ENCODE results near the gene HEPHL1.

Gene HEPHL1

DNA sequence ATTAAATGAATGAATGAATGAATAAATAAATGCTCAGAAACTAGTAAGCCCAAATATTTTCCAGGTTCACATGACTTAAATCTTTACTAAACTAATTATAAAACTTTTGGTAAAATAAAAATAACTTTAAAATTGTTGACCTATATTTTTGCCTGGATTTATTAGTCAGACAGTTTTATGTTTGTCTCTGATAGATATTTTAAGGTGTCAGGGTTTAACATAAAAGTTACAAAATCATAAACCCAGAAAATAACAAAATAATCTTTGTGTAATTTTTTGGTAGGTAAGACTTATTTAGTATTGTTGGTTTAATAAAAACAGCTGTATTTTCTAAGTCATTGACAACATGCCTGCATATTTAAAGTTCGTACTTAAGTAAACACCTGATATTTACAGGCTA lies 27.4 kb upstream of the HEPHL1 start:
- TF ChIP-seq, protein P1, sequence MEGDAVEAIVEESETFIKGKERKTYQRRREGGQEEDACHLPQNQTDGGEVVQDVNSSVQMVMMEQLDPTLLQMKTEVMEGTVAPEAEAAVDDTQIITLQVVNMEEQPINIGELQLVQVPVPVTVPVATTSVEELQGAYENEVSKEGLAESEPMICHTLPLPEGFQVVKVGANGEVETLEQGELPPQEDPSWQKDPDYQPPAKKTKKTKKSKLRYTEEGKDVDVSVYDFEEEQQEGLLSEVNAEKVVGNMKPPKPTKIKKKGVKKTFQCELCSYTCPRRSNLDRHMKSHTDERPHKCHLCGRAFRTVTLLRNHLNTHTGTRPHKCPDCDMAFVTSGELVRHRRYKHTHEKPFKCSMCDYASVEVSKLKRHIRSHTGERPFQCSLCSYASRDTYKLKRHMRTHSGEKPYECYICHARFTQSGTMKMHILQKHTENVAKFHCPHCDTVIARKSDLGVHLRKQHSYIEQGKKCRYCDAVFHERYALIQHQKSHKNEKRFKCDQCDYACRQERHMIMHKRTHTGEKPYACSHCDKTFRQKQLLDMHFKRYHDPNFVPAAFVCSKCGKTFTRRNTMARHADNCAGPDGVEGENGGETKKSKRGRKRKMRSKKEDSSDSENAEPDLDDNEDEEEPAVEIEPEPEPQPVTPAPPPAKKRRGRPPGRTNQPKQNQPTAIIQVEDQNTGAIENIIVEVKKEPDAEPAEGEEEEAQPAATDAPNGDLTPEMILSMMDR (IDR thresholded peaks at IDR 0.05; ENCODE audit: insufficient read depth, low read length), result no peak
- TF ChIP-seq POLR2AphosphoS5 (IDR thresholded peaks at IDR 0.05; ENCODE audit: low read depth) (no peak), SPI1 (IDR thresholded peaks at IDR 0.05; ENCODE audit: borderline replicate concordance, low read depth) (no peak), GABPA (IDR thresholded peaks at IDR 0.05; ENCODE audit: low read depth) (no peak)
- TF ChIP-seq, protein P2, sequence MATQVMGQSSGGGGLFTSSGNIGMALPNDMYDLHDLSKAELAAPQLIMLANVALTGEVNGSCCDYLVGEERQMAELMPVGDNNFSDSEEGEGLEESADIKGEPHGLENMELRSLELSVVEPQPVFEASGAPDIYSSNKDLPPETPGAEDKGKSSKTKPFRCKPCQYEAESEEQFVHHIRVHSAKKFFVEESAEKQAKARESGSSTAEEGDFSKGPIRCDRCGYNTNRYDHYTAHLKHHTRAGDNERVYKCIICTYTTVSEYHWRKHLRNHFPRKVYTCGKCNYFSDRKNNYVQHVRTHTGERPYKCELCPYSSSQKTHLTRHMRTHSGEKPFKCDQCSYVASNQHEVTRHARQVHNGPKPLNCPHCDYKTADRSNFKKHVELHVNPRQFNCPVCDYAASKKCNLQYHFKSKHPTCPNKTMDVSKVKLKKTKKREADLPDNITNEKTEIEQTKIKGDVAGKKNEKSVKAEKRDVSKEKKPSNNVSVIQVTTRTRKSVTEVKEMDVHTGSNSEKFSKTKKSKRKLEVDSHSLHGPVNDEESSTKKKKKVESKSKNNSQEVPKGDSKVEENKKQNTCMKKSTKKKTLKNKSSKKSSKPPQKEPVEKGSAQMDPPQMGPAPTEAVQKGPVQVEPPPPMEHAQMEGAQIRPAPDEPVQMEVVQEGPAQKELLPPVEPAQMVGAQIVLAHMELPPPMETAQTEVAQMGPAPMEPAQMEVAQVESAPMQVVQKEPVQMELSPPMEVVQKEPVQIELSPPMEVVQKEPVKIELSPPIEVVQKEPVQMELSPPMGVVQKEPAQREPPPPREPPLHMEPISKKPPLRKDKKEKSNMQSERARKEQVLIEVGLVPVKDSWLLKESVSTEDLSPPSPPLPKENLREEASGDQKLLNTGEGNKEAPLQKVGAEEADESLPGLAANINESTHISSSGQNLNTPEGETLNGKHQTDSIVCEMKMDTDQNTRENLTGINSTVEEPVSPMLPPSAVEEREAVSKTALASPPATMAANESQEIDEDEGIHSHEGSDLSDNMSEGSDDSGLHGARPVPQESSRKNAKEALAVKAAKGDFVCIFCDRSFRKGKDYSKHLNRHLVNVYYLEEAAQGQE (IDR thresholded peaks at IDR 0.05; ENCODE audit: insufficient replicate concordance, low read depth), result no peak
- H3K27ac ChIP-seq (replicated peaks), result no peak overlapping the region
- H3K27me3 ChIP-seq (ENCODE audit: insufficient read depth, poor library complexity, severe bottlenecking), result no peaks in the 10 kb centered on the region
- no peak overlapping the region for H3K4me3 ChIP-seq (replicated peaks; ENCODE audit: insufficient read depth, low read length)
- DNase-seq (ENCODE audit: low read depth in 1 of 2, low spot score in 1 of 2), result no peak

DNA sequence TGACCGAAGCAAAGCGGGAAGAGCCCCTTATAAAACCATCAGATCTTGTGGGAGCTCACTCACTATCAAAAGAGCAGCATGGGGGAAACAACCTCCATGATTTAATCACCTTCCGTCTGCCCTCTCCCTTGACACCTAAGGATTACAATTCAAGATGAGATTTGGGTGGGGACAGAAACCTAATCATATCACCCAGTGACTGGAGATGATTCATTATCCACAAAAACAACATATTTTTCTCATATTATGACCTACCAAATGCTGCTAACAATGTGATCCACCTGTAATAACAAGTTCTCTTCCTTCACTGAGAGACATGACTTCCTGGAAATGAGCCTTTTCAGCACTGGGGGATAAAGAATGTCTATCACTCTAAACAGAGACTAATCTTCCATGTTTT lies 23.4 kb upstream of the HEPHL1 start:
- TF ChIP-seq, protein P1 (IDR thresholded peaks at IDR 0.05; ENCODE audit: insufficient read depth, low read length), result no peak
- TF ChIP-seq, protein P2 (IDR thresholded peaks at IDR 0.05; ENCODE audit: insufficient replicate concordance, low read depth), result no peak
- TF ChIP-seq POLR2AphosphoS5 (IDR thresholded peaks at IDR 0.05; ENCODE audit: low read depth) (no peak), SPI1 (IDR thresholded peaks at IDR 0.05; ENCODE audit: borderline replicate concordance, low read depth) (no peak), GABPA (IDR thresholded peaks at IDR 0.05; ENCODE audit: low read depth) (no peak)
- no peak for DNase-seq (ENCODE audit: low read depth in 1 of 2, low spot score in 1 of 2)
- no peak overlapping the region for H3K4me3 ChIP-seq (replicated peaks; ENCODE audit: insufficient read depth, low read length)
- no peak overlapping the region for H3K27ac ChIP-seq (replicated peaks)
- no peaks in the 10 kb centered on the region for H3K27me3 ChIP-seq (ENCODE audit: insufficient read depth, poor library complexity, severe bottlenecking)

DNA sequence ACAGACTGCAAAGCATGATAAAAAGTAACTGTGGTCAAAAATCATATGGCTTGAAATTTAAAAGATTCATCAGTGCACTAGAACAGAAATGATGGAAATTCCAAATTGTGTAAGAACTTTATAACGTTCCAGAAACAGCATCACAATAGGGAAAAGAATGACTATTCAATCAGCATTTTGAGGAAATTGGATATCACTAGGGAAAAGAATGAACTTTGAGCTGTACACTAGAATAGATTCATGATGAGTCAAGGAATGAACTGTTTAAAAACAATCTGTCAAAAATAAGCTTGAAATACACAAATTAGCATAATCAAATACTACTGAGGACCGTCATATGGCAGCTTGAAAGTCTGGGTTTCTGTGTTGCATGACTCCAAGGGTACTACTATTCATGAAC lies 20.5 kb upstream of the HEPHL1 start:
- DNase-seq (ENCODE audit: low read depth in 1 of 2, low spot score in 1 of 2), result no peak
- no peak for TF ChIP-seq POLR2AphosphoS5 (IDR thresholded peaks at IDR 0.05; ENCODE audit: low read depth)
- TF ChIP-seq GABPA (IDR thresholded peaks at IDR 0.05; ENCODE audit: low read depth), result no peak
- no peak for TF ChIP-seq SPI1 (IDR thresholded peaks at IDR 0.05; ENCODE audit: borderline replicate concordance, low read depth)
- H3K4me3 ChIP-seq (replicated peaks; ENCODE audit: insufficient read depth, low read length), result no peak overlapping the region
- H3K27me3 ChIP-seq (ENCODE audit: insufficient read depth, poor library complexity, severe bottlenecking), result no peaks in the 10 kb centered on the region
- no peak overlapping the region for H3K27ac ChIP-seq (replicated peaks)

DNA sequence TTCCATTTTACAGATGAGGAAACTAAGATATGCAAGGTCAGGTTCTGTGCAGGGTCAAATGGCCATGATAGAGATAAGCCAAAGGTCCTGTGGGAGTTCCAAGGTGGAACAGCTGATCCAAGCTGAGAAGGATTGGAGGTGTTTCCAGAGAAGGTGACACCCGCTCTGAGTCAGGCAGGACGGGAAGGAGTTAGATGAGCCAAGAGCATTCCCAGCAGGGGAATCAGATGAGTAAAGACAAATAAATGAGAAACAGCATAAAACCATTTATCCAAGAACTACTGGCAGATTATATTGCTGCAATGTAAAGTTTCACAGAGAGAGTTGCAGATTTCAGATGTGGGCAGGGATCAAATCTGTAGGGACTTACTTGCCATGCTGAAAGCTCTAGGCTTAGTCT lies 18.9 kb upstream of the HEPHL1 start:
- TF ChIP-seq, protein P2 (IDR thresholded peaks at IDR 0.05; ENCODE audit: insufficient replicate concordance, low read depth), result no peak
- TF ChIP-seq, protein P1 (IDR thresholded peaks at IDR 0.05; ENCODE audit: insufficient read depth, low read length), result no peak
- no peak overlapping the region for H3K4me3 ChIP-seq (replicated peaks; ENCODE audit: insufficient read depth, low read length)
- no peaks in the 10 kb centered on the region for H3K27me3 ChIP-seq (ENCODE audit: insufficient read depth, poor library complexity, severe bottlenecking)
- no peak for DNase-seq (ENCODE audit: low read depth in 1 of 2, low spot score in 1 of 2)
- no peak overlapping the region for H3K27ac ChIP-seq (replicated peaks)
